GM19328 (cell line): ENCODE measurements around the gene PTCHD1.

ENCODE experiments used
- ATAC-seq: cut with Tn5 transposase; IDR thresholded peaks from one replicate; pipeline ENCODE4 v1.9.1; 2021; ENCODE audit warnings: mild to moderate bottlenecking, moderate library complexity; ENCODE audit not compliant: unreplicated experiment

Gene PTCHD1

GRCh38 chrX:23394421-23394820 lies 59.8 kb downstream of the PTCHD1 start:
- ATAC-seq: no peak

GRCh38 chrX:23396263-23396662 lies 61.6 kb downstream of the PTCHD1 start:
- ATAC-seq: no peak

GRCh38 chrX:23398570-23398969 lies 63.9 kb downstream of the PTCHD1 start:
- ATAC-seq: no peak

GRCh38 chrX:23403849-23404248 lies 69.2 kb downstream of the PTCHD1 start:
- ATAC-seq: no peak

- no peak for ATAC-seq
Measured at GRCh38 chrX:23422912-23423311, 88.3 kb downstream of the PTCHD1 start.

GRCh38 chrX:23434356-23434884 lies 99.8 kb downstream of the PTCHD1 start:
- ATAC-seq: no peak

GRCh38 chrX:23435108-23435507 lies 100.5 kb downstream of the PTCHD1 start:
- ATAC-seq: no peak

GRCh38 chrX:23435575-23435974 lies 100.9 kb downstream of the PTCHD1 start:
- no peak for ATAC-seq

GRCh38 chrX:23436875-23437274 lies 102.2 kb downstream of the PTCHD1 start:
- no peak for ATAC-seq

GRCh38 chrX:23451266-23451665 lies 116.6 kb downstream of the PTCHD1 start:
- ATAC-seq: no peak
